Measurements from ENCODE around the gene SLIT3.

GRCh38 chr5:168727547-168727946 lies 573.4 kb downstream of the SLIT3 start:
- TF ChIP-seq SP2 (IDR thresholded peaks at IDR 0.05; ENCODE audit: extremely low read depth, low read depth, low read length, poor library complexity, severe bottlenecking) (no peak), ARID2 (IDR thresholded peaks at IDR 0.05) (no peak), POLR2AphosphoS5 (IDR thresholded peaks at IDR 0.05; ENCODE audit: control insufficient read depth, insufficient read depth, low read depth, low read length) (no peak), TBL1XR1 (IDR thresholded peaks at IDR 0.05; ENCODE audit: low read length in 2 of 2) (no peak), PCBP1 (IDR thresholded peaks at IDR 0.05; ENCODE audit: low read depth, low read length, poor library complexity, severe bottlenecking) (no peak), OTX1 (CRISPR knock-in tag; IDR thresholded peaks at IDR 0.05) (no peak), KDM2B (CRISPR knock-in tag; IDR thresholded peaks at IDR 0.05) (no peak), SIN3A (IDR thresholded peaks at IDR 0.05; ENCODE audit: borderline replicate concordance in 2 of 2, control insufficient read depth in 1 of 2, low read depth in 2 of 2, low read length in 2 of 2) (no peak), ZNF592 (IDR thresholded peaks at IDR 0.05) (no peak)
- TF ChIP-seq, protein P1, sequence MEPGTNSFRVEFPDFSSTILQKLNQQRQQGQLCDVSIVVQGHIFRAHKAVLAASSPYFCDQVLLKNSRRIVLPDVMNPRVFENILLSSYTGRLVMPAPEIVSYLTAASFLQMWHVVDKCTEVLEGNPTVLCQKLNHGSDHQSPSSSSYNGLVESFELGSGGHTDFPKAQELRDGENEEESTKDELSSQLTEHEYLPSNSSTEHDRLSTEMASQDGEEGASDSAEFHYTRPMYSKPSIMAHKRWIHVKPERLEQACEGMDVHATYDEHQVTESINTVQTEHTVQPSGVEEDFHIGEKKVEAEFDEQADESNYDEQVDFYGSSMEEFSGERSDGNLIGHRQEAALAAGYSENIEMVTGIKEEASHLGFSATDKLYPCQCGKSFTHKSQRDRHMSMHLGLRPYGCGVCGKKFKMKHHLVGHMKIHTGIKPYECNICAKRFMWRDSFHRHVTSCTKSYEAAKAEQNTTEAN (CRISPR knock-in tag; IDR thresholded peaks at IDR 0.05): no peak
